Bronchial epithelial cell (primary cell): ENCODE results near the gene COL28A1. TPM values are rescaled to one million over a fixed set of nuclear protein-coding genes. Genes with fewer than 3 reads are reported as not detected.

ENCODE experiments used
- DNase-seq: peaks from one replicate; pipeline ENCODE4 v3.0.0-alpha.2; 2010; ENCODE audit warnings: low read depth
- FAIRE-seq: peaks from 2 replicates; lab custom pipeline; 2011; peaks lifted over from hg19 to GRCh38; lab: Jason Lieb, UNC
- H3K27me3 ChIP-seq: 2 replicates; pipeline ENCODE4 v1.5.1; 2011; ENCODE audit warnings: low read length; ENCODE audit not compliant: control insufficient read depth, insufficient read depth
- H3K36me3 ChIP-seq: 2 replicates; pipeline ENCODE4 v1.5.1; 2011; ENCODE audit warnings: low read length; ENCODE audit not compliant: control insufficient read depth, insufficient read depth
- H3K4me3 ChIP-seq: 2 replicates; pipeline ENCODE4 v1.5.1; 2011; ENCODE audit warnings: mild to moderate bottlenecking, low read depth, low read length, control low read depth
- CTCF ChIP-seq: IDR thresholded peaks from 2 replicates; pipeline ENCODE4 v1.5.1; 2011; ENCODE audit warnings: mild to moderate bottlenecking, moderate library complexity, low read length, control low read depth, inconsistent platforms; ENCODE audit not compliant: insufficient read depth, severe bottlenecking
- total RNA-seq: library from RNA; depleted of rRNA; stranded (reverse); fragments of >200 nt; gene quantifications from 2 replicates; pipeline ENCODE4 v1.2.1, GENCODE V29; 2014

Gene COL28A1
- total RNA-seq, 1 donor from 2014 or later, result not detected

DNA sequence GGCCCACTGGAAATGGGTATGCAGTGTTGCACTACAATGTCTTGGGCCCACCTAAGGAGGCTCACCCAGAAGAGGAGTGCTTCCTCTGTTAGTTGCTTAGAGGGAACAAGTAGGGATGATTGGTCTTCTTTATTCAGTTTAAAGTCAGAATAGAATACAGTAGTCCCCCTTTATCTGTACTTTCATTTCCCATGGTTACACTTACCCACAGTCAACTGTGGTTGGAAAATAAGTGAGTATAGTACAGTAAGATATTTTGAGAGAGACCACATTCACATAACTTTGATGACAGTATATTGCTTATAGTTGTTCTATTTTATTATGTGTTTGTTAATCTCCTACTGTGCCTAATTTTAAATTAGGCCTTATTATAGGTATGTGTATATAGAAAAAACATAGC is 151.4 kb downstream of the COL28A1 start:
- Histone ChIP-seq H3K4me3 (no peak overlapping the region), H3K36me3 (no peaks in the 10 kb centered on the region), H3K27me3 (no peaks in the 10 kb centered on the region)
- TF ChIP-seq CTCF, result no peak
- DNase-seq, result no peak
- FAIRE-seq, result no peak

- DNase-seq, result no peak
- no peaks in the 10 kb centered on the region for H3K36me3 ChIP-seq
- H3K27me3 ChIP-seq, result no peaks in the 10 kb centered on the region
- H3K4me3 ChIP-seq, result no peak overlapping the region
- FAIRE-seq, result no peak
- no peak for TF ChIP-seq CTCF
Measured at GRCh38 chr7:7375538-7375937, 160.1 kb downstream of the COL28A1 start.

DNA sequence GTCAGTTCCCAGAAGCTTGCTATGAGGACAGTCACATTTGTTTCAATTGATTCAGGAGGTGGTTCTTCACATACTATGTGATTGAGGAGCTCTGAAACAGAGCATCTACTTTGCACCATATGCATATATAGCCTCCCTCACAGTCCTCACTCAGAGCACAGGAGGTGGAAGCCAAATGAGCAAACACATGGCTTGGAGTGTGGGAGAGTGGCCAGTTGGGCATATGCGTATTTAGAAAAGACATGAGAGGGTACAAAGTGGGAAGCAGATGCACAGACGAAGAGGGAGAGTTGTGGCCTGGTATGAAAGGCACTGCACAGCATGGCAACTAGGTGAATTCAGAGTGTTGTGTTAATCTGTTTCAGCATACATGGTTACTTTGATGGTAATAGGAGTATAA is 165.6 kb downstream of the COL28A1 start:
- Histone ChIP-seq H3K4me3 (no peak overlapping the region), H3K27me3 (no peaks in the 10 kb centered on the region), H3K36me3 (no peaks in the 10 kb centered on the region)
- DNase-seq (no peak), FAIRE-seq (no peak)
- TF ChIP-seq CTCF, result no peak

- no peak for TF ChIP-seq CTCF
- no peak for FAIRE-seq
Measured at GRCh38 chr7:7369134-7369533, 166.5 kb downstream of the COL28A1 start.

DNA sequence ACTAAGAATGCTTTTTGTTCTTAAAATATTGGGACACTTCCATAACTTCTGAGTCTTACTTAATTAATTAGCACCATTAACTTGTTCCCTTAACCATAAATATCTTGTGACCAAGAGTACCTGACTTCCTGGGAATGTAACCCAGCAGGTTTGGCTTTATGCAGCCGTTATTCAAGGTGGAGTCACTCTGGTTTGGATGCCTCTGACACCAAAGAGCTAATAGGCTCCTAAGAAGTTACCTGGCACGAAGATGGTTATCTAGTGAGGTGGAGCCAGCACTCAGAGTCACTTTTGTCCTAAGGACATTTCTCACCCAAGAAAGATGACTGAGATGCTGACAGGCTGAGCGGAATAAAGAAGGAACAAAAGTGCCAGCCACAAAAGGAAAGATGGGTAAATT is 181.0 kb downstream of the COL28A1 start:
- FAIRE-seq, result no peak
- TF ChIP-seq CTCF, result no peak
- peak; percentile 68 for DNase-seq

More at GRCh38 chr7:7369134-7369533, 166.5 kb downstream of the COL28A1 start:
- no peaks in the 10 kb centered on the region for H3K36me3 ChIP-seq
- DNase-seq, result peak; percentile 67
- H3K4me3 ChIP-seq, result no peak overlapping the region
- H3K27me3 ChIP-seq, result no peaks in the 10 kb centered on the region

GRCh38 chr7:7352845-7353244 is 182.8 kb downstream of the COL28A1 start:
- FAIRE-seq, result no peak
- no peaks in the 10 kb centered on the region for H3K27me3 ChIP-seq
- peak; percentile 61 for TF ChIP-seq CTCF
- peak; percentile 86 for DNase-seq
- H3K4me3 ChIP-seq, result no peak overlapping the region
- no peaks in the 10 kb centered on the region for H3K36me3 ChIP-seq

More for the DNA sequence above, 181.0 kb downstream of the COL28A1 start:
- no peak overlapping the region for H3K4me3 ChIP-seq
- no peaks in the 10 kb centered on the region for H3K27me3 ChIP-seq
- no peaks in the 10 kb centered on the region for H3K36me3 ChIP-seq
